GM03348 (cell line): Measurements from ENCODE around the gene PSMD12.
"Not testable (repeated sequence)": the region's sequence is repeated elsewhere in the genome, so short reads cannot be mapped to it uniquely, and the experiment has no call there.

Experiments
- DNase-seq: peaks from one replicate; pipeline ENCODE4 v3.0.0; 2012; ENCODE audit warnings: low spot score

The PSMD12 gene

GRCh38 chr17:67305446-67306235 lies 60.7 kb downstream of the PSMD12 start:
- not testable (repeated sequence) for DNase-seq

GRCh38 chr17:67297454-67297960 lies 68.9 kb downstream of the PSMD12 start:
- no peak for DNase-seq

DNA sequence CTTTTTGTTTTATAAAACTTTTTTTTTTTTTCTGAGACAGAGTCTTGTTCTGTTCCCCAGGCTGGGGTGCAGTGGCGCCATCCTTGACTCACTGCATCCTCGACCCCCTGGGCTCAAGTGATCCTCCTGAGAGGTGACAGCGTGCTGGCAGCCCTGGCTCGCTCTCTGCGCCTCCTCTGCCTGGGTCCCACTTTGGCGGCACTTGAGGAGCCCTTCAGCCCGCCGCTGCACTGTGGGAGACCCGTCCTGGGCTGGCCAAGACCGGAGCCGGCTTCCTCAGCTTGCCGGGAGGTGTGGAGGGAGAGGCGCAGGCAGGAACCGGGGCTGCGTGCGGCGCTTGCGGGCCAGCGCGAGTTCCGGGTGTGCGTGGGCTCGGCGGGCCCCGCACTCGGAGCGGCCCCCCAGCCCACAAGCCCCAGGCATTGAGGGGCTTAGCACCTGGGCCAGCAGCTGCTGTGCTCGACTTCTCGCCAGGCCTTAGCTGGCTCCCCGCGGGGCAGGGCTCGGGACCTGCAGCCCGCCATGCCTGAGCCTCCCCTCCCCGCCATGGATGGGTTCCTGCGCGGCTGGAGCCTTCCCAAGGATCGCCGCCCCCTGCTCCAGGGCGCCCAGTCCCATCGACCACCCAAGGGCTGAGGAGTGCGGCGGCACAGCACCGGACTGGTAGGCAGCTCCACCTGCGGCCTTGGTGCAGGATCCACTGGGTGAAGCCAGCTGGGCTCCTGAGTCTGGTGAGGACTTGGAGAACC lies 71.8 kb downstream of the PSMD12 start:
- DNase-seq: no peak

GRCh38 chr17:67293251-67294203 lies 72.8 kb downstream of the PSMD12 start:
- DNase-seq: peak; percentile 86

DNA sequence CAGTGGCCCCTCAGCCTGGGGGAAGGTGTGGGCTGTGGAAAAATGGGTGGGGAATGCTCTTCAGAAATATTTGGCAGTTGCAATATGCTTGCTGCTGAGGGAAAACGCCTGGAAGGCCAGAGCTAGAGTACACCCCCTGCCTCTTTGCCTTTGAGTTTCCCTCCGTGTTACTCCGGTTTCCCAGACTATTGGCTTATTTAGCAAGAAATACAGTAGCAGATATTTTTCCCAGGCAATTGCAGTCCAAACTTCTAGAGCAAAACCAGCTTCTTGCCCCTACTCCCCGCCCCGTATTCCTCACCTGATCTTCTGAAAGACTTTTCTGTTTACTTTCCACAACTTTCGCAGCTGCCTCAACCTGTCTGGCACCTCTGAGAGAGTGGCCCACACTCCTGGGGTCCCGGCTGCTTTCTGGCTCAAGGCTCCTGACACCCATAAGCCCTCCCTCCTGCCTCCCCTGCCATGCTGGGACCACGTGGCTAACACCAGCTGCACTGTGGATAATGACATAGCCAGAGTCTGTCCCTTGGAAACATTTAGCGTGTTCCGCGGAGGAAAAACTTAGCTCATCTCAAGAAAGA lies 75.6 kb downstream of the PSMD12 start:
- DNase-seq: no peak

- DNase-seq: no peak
Observed at GRCh38 chr17:67290244-67290643, 76.1 kb downstream of the PSMD12 start.

DNA sequence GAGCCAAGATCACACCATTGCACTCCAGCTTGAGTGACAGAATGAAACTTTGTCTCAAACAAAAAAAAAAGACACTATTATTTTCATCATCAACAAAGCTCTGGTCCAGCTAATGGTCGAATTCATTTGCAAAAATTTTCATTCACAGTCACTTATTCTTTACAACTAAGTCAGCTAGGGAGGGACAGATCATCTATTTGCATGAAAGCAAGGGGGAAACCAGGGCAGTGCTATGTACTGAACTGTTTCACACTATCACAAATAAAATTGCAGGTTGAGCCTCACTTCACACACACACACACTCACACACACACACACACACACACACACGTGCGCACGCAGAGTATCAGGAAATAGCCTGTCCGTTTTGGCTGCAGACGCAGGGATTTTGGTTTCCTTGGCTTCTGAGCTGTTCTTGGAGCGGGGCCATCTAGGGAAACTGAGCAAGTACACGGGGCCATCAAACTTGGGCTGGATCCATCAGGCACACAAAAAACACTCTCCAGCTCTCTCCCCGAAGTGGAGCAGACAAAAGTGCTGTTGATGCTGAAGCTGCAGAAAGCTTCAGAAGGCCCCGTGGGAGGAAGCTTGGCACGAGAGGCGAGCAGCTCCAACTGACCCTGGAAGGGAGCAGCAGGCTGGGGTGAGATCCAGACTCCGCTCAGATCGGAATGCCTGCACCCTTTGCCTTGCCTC lies 77.0 kb downstream of the PSMD12 start:
- peak; percentile 87 for DNase-seq
